Hematopoietic multipotent progenitor cell (in vitro differentiated cells): Measurements from ENCODE around the gene CNPY3. TPM values are rescaled to one million over a fixed set of nuclear protein-coding genes. Genes with fewer than 3 reads are reported as not detected.

Experiments
- DNase-seq, 3 donors: peaks; one replicate each; pipeline ENCODE4 v3.0.0-alpha.2; 2011 to 2015; ENCODE audit warnings: low read depth in 2 of 3, low spot score in 2 of 3
- total RNA-seq: library from RNA; depleted of rRNA; stranded (reverse); fragments of >200 nt; gene quantifications from one replicate; pipeline ENCODE4 v1.2.3, GENCODE V29; 2012

CNPY3 gene
- total RNA-seq, 1 donor, result 44.2 TPM

DNA sequence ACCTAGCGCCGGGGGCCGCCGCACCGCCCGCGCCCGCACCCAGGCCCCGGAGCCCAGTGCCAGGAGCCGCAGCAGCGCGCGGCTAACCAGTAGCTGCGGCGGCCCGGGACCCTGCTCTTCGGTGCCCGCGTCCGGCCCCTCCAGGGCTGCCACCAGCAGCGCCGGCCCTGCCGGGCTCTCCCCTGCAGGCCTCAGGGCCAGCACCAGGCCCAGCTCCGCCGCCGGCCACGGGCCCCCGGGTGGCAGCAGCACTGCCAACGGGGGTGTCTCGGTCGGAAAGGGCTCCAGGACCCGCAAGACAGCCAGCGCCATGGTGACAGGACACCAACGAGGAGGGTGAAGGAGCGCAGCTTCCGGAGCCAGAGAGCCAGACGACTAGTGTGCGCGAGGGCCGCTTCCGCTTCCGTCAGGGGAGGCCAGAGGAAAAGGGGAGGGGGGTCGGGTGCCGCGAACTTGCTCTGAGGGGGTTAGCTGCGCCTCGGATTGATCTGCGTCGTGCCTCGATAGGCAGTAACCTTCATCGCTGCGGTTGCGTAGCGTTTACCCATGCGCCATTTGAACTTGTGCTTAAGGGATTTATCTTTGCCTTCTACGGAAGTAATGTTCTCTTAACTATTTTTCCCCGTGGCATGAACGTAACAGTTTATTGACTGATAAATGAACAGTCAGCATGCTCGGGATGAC is 49.7 kb downstream of the CNPY3 start, which contains the start of gene PEX6:
Gene PEX6, minus strand, starts transcription at position 343 of the 684 bp plus-strand sequence. Its CDS starts 31 bp downstream, at position 312.
- DNase-seq, result peak; percentile 81 to 93 (median 92)

DNA sequence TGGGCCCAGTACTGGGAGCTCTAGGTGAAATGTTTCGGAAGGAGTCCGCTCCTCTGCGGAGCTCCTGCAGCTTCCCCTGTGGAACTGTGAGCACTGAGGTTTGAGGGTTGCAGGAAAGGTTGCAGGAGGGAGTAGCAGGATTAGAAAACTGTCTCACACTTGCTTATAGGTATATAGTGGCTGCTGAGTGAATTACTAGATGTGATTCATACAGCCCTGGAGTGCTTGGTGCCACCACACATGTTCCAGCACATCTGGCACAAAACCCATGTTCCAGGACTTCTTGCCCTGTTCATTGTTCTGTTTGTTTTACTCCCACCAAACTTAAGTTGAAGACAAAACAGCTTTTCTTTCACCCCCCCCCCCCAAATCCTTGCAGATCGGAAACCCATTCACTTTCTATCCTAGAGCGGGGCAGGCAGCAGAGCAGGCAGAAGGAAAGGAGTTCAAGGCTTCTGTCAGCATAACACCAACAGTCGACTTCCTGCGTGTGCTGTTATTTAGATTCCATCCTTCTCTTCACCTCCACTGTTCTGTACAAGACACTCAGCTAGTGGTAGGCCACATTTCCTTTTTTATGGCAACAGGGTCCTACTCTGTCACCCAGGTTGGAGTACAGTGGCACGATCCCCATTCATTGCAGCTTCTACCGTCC is 50.4 kb downstream of the CNPY3 start:
- DNase-seq, result peak in 1 of 3 donors; percentile 22

DNA sequence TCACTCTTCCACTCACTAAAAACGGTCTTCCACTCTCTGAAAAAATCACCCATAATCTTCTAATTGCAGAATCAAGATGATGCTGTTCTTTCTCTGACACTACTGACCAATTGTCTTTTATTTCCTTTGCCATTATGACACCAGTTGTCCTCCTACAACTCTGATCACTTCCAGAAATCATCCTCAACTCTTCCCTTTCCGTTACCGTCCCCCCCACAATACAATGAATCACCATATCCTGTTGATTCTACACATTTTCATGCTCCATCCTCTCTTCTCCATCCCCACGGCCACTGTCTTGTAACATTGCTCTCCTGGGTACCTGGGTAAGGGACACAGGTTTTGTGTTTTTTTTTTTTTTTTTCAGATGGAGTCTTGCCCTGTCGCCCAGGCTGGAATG is 52.6 kb downstream of the CNPY3 start:
- no peak for DNase-seq

DNA sequence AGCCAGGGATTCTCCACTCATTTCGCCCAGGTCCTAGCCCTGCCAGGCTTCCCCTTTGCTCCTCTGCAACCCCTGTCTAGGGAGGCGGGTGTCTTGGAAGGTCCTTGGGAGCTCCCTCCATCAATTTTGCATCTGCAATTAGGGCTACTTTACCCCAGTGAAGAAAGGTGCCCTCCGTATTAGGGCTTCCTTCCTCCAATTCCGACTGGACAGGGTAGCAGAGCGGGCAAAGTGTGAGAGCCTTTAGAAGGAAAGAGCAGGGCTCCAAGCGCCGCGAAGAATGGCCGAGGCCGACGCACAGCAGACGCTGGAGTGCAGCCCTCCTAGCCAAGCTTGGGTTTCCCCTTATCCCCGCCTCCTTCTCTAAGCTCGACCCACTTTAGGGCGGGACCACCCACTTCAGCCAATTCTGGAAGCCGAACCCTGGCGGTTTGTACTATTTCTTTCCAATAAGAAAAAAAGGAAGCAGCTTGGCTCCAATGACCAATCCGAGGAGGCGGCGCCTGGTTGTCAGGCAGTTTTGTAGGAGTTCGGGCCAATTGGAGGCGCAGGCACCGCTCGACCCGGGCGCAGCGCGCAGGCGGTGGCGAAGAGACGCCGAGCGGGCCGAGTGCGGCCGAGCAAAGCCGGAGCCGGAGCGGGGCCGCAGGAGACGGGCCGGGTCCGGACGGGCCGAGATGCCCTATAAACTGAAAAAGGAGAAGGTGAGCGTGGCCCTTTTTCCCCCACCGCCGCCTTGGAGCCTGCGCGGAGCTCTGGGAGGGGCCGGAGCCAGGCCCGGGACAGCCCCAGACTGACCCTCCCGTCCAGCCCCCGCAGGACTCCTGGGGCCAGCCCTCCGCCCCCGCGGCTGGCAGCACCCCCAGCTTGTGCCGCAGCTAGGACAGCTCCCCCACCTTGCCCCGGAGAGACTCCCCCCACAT is 55.0 kb downstream of the CNPY3 start, which contains the start of gene PPP2R5D:
Gene PPP2R5D, plus strand, starts transcription at position 570 of the 923 bp plus-strand sequence. Its CDS starts 108 bp downstream, at position 678.
- DNase-seq, result peak; percentile 84 to 99 (median 98)

DNA sequence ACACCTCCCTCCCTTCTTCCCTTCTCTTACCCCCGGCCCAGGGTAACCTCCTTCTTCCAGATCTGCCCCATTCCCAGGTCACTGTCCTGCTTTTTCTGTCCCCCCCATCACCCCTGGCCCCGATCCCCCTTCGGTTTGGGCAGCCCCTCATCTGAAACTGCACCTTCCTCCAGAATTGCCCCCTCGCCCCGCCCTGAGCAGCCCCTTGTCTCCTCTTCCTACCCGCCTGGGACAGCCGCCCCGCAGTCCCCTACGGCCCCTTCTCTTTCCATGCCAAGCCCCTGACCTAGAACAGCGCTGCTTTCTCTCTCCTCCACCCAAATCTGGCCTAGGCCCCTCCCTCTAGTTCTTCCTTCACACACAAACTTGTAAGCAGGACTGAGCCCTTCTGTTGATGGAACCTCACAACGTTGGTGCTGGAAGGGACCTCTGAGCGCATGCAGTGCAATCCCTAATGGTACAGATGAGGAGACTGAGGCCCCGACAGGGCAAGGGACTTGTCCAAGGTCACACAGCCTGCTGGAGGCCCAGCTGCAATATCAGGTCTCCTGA is 55.7 kb downstream of the CNPY3 start:
- peak in 1 of 3 donors; percentile 24 for DNase-seq

DNA sequence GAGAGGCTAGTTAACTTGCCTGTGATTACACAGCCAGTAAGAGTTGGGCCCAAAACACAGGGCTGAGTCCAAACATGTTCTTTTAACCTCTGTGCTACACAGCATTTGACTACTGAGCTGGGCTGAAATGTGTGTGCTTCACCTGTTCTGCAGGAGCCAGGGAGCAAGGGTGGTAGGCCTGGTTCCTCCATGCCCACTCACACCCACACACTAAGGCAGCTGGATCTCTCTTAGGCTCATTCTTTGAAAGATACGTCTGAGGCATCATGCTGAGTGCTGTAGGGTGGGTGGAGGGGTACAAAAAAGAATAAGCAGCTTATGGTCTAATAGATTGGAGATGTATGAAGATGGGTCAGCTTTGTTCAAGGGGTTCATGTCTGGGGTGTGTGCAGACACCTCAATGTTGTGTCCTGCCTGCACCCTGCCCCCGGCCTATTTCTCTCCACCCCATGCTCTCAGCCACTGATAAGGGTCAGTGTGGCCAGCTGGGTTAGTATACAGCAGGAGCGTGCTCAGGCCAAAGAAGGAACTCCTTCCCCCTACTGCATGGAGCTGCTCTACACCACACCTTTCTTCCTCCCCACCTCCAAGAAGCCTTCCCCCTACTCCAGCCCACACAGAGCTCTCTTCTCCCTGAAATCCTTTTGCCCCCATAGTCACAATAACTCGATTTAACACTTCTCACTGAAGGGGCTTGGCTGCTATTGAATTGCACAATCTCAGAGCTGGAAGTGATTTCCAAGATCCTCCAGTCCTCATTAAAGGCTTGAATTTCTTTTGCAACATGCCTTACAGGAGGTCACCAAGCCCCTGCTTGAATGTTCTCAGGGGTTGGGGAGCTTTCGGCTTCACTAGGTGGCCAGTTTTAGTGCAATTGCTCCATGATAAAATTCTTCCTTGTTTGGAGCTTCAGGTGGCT is 58.5 kb downstream of the CNPY3 start:
- DNase-seq, result no peak

DNA sequence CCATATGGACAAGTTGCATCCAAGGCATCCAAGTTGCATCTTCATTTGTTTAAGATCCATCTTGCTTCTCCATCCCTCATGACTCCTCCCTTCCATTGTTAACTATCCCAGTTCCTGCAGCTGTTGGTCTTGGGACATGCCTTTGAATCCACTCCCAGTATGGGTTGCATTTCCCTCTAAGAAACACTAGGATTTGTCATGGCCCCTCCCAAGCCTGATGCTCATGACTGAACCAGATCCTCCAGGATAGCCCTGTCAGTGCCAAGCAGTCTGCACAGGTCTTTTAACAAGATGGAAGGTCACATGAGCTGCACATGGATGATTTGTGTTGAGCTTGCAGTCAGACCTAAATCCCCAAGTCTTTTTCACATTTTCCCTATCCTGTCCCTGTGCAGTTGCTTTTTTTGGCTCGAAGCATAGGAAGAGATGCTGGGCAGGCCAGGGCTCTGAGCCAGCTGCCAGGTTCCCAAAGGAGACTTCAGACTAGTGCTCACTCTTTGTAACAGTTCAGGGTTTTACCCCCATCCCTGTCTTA is 59.3 kb downstream of the CNPY3 start:
- DNase-seq, result no peak

Other genes with a start within 250 kb of the CNPY3 start
- 0.27 TPM for gene PRPH2, start 206.9 kb upstream of the CNPY3 start, total RNA-seq
- 57.4 TPM for gene TBCC, start 183.4 kb upstream of the CNPY3 start, total RNA-seq
- gene BICRAL, start 147.4 kb upstream of the CNPY3 start, total RNA-seq, result 18.0 TPM
- gene RPL7L1, start 49.9 kb upstream of the CNPY3 start, total RNA-seq, result 56.0 TPM
- under 0.01 TPM for gene PTCRA, start 13.4 kb upstream of the CNPY3 start, total RNA-seq
- gene GNMT, start 31.3 kb downstream of the CNPY3 start, total RNA-seq, result 1.1 TPM
- 32.6 TPM for gene PEX6, start 49.7 kb downstream of the CNPY3 start, total RNA-seq
- gene PPP2R5D, start 55.1 kb downstream of the CNPY3 start, total RNA-seq, result 42.0 TPM
- 31.0 TPM for gene MEA1, start 84.5 kb downstream of the CNPY3 start, total RNA-seq
- gene KLHDC3, start 84.8 kb downstream of the CNPY3 start, total RNA-seq, result 173 TPM
- 22.6 TPM for gene RRP36, start 92.1 kb downstream of the CNPY3 start, total RNA-seq
- gene CUL7, start 124.4 kb downstream of the CNPY3 start, total RNA-seq, result 26.4 TPM
- gene MRPL2, start 130.0 kb downstream of the CNPY3 start, total RNA-seq, result 24.5 TPM
- 33.7 TPM for gene KLC4, start 130.2 kb downstream of the CNPY3 start, total RNA-seq
- 63.8 TPM for gene PTK7, start 146.8 kb downstream of the CNPY3 start, total RNA-seq
- gene SRF, start 241.8 kb downstream of the CNPY3 start, total RNA-seq, result 35.0 TPM